Measurements from ENCODE around the gene EFNA2. TPM values are rescaled to one million over a fixed set of nuclear protein-coding genes. Genes with fewer than 3 reads are reported as not detected.

Gene EFNA2
- total RNA-seq, 2 donors from 2014 or later = not detected

DNA sequence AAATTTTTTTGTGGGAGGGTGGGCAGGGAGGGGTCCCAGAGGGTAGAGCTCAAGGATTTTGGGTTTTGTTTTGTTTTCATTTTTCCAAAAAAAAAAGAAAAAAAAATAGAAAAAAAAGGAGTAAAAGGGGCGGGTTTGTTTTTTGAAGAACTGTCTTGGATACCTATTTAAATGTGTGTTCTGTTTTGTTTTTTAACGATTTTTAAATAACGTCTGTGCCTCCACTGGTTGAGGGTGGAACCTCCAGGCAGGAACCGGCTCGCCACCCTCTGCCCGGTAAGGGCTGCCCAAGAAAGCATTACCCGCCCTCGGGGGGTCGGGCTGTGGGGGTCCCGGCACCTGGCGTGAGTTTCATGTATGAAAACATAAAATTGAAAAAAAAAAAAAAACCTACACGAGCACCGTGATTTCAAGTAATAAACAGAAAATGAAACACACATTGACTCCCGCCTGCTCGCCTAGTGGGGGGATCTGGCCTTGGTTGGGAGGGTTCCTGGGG is 26.9 kb upstream of the EFNA2 start:
- intact Hi-C loops (cut with DNase I) = no loop called here
- DNase-seq (ENCODE audit: low spot score) = no peak

DNA sequence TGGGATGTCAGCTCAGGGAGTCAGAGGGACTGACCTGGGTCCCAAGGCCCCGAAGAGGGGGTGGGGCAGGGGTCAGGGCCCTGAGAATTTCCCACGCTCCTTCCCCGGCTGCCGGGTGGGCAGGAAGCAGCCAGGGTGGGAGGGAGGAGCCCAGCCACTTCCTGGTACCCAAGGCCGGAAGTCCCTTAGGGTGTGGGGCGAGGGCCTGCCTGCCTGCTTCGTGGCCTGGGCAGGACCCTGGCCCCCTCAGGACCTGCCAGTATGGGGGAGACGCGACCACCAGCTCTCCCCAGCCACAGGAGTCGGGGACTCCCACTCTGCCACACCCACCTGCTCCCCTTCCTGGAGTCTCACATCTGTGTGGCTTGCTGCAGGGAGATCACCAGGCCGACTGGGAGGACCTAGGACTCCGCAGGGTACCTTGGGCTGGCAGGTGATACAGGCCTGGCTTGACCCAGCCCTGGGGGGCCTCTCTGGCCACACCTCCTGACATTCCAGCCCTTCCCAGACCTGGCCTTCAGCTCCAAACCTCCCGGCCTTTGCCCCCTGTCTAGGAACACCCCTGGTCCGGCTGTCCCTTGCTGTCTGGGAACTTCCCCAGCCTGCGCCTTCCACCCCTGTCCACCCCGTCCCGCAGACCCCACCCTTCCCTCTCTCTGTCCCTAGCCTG is 26.3 kb upstream of the EFNA2 start:
- peak; percentile 95 for DNase-seq (ENCODE audit: low spot score)
- intact Hi-C loops (cut with DNase I) = no loop called here

DNA sequence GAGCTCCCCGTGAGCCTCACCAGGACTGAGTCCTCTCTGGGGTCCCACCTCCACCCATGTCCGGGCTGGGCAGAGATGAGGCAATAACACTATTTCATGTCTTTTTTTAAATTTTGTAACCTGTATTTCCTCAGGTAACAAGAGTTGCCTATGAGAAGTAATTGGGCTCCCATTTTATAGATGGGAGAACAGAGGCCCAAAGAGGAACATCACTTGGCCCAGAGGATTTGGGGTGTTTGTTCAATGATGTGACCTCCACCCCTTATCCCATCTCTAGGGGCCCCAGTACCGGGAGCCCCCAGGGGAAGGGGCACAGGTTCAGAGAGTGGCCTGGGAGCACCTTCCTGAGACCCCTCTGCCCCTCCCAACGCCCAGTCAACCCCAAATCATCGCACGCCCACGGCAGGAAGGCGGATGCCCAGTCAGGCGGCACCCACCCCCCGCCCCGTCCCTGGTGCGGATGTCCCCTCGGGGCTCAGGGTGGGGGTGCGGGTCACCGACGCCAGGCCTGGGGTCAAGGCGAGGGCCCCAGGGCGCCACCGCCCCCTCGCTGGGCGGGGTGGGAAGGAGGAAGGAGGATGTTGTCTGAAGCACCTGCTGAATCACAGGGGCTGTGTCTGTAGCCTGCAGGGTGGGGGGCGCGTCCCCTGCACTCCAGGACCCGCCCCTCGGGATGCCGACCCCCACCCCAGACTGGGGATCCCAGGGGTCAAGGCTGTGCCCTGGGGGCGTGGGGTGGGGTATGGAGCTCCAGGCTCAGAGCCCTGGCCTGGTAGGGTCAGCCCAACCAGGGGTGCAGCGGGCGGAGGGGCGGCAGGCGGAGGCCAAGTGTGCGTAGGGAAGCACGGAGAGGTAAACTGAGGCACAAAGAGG is 25.6 kb upstream of the EFNA2 start:
- intact Hi-C loops (cut with DNase I) = no loop called here
- no peak for DNase-seq (ENCODE audit: low spot score)

DNA sequence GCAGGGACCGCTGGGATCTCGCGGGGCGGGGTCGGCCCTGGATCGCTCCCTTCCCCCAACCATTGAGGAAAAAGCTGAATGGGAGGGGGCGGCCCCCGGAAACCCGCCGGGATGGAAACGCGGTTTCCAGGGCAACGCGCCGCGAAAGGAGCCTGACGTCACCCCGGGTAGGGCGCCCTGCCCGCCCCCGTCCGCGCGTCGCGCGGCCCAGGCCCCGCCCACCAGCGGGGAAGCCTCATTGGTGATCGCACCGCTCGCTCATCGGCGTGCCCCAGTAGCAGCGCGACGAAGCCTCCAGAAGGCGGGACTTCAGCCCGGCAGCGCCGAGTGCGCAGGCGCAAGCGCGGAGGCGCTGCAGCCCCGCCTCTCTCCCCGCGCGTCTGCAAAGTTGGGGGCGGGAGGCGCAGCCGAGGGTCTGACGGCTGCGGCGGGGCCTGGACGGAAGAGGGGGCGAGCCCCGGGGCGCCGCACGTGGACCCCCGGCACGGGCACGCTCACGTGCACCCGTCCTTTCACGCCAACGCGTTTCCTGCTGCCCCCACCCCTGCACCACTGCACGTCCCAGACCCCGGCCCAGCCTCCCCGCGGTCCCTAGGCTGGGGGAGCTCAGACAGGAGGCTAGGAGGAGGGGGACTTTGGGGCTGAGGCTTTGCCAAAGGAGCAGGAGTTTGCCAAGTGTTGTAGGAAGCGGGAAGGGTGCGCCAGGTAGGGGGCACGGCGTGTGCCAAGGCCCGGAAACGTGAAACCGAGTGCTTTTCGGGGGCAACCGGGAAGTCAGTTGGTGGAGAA is 24.7 kb upstream of the EFNA2 start:
- DNase-seq (ENCODE audit: low spot score) = peak; percentile 99
- intact Hi-C loops (cut with DNase I) = no loop called here

DNA sequence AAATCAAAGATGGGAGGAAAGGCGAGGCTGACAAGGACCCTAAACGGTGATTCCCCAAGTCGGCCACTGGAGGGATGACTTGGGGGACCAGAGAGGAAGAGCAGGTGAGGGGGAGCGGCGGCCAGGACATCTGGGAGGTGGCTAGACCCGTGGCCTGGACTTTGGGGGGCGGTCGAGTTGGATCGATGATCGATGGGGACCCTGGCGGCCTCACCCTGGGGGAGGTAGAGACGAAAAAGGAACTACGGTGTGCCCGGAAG is 24.2 kb upstream of the EFNA2 start:
- no peak for DNase-seq (ENCODE audit: low spot score)
- intact Hi-C loops (cut with DNase I) = no loop called here

DNA sequence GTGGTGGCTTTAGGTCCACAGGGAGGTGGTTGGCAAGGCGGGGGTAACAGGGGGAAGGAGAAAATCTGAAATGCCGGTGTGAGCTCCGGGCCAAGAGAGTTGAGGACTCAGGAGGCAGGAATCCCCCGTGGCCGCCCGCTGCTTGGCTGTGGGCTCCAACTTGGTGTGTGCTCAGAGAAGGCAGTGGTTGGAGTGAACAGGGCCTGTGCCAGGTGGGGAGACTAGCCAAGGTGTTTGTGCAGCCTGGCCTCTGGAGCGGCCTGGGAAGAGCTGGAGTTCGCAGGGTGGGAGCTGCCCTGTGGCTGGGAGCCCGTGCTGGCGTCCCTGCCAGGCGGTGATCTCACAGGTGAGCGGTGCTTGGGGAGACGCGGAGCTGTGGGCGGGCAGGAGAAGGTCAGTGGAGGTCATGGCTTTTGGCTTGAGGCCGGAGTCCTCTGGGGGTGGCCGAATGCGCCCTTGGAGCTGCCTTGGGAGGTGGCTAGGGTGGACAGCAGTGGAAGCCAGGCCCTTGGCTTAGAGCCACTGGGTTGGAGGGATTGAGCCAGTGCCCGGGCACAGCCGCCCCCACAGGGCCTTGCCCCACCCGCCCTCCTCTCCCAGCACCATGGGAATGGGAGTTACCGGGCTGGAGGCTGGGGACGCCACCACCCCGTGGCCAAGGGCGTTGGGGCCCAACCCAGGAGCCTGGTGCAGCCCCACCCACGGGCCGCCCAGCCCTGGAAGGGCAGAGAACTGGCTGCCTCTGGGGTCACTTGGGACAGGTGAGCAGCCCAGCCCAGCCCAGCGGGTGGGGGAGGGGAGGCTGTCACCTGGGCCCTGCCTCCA is 23.7 kb upstream of the EFNA2 start:
- no peak for DNase-seq (ENCODE audit: low spot score)
- intact Hi-C loops (cut with DNase I) = no loop called here

DNA sequence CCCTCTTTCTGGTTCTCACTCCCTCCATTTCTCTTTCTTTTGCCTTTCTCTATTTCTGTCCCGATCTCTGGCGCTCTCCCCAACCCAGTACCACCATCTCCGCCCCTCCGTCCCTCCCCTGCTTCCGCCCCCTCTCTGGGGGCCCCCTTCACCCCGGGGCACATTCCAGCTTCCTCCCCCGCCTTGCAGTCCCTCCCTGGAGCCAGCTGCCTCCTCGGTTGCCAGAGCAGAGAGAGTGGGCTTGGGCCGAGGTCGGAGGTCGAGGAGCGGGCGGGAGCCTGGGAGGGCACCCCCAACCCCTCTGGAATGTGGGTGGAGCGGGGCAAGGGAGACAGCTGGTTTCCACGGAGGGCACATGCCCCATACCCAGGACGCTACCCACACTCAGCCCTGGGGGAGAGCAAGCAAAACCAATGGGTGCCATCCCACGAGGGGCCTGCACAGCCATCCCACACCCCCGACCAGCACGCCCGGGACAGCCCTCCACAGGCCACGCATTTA is 23.0 kb upstream of the EFNA2 start:
- intact Hi-C loops (cut with DNase I) = no loop called here
- no peak for DNase-seq (ENCODE audit: low spot score)

DNA sequence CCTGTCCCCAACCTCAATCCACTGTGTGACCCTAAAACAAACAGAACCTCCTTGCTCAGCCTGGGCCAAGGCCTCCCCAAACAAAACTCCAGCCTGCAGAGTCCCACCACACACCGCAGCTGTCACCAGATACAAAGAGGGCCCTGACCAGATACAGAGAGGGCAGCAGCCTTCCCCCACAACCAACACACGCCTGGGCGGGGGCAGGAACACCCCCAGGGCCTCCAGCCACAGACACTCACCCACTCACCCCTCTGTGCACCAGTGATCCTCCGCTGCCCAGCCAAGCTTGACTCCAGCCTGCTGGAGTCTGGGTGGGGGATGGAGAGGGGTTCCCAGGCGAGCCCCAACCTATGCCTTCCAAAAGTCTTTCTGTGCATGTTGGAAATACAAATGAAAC is 22.5 kb upstream of the EFNA2 start:
- intact Hi-C loops (cut with DNase I) = no loop called here
- no peak for DNase-seq (ENCODE audit: low spot score)

DNA sequence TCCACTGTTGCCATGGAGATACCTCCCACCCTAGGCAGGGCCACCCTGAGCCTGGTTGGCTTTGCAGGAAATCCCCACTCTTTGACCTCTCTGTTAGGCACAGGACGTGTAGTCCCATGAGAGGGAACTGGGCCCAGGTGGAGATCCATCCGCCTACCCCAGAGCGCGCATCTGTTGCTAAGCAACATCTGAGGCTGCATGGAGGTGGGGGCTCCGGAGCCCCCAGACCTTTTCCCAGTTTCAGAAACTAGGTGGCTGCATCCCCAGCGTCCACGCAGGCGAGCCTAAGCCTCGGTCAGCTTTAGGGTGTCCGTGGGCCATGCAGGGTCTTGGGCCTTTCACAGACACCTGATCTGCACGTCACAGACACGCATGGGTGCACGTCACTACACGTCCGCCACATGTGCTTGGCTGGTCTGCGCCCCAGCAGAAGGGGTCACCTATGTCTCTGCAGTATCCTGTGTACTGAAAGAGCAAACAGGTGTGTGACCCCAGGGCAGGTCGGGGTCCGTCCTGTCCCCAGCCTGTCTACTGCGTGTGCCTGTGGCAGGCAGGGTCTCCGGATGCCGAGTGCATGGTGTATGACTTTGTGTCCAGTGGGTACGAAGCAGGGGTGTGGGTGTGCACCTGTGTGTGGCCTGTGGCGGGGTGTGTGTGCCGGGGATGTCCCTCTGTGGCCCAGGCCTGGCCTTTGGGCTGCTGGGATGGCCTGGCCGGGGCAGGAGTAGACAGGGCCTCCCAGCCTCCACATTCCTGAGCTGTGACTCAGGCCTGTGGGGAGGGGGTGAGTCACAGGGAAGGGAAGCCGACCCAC is 20.7 kb upstream of the EFNA2 start:
- DNase-seq (ENCODE audit: low spot score) = peak; percentile 93
- intact Hi-C loops (cut with DNase I) = no loop called here

DNA sequence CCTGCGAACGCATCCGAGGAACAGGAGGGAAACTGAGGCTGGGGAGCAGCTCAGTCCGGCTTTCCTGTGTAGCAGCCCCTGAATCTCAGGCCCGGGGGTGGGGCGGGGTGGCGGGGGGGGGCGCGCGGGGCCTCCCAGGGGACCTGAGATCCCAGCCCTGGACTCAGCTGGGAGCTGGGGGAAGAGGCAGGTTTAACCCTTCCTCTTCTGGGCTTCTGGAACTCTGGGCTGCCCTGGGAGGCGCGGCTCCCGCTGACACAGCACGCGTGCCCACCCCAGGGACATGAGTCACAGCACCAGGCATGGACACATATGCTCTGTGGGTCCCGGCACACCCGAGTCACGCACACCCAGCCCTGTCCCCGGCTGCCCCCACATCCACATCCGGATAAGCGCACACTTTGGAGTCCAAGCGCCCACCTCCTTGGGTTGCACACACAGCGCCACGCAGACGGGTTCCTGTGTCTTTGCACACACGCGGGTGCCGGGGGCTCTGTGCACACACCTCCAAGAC is 20.0 kb upstream of the EFNA2 start:
- intact Hi-C loops (cut with DNase I) = loop anchor here in 1 of 2 donors (2.0 kb wide), 1 partner anchor 21 kb away; no protein-coding TSS in a partner anchor

DNA sequence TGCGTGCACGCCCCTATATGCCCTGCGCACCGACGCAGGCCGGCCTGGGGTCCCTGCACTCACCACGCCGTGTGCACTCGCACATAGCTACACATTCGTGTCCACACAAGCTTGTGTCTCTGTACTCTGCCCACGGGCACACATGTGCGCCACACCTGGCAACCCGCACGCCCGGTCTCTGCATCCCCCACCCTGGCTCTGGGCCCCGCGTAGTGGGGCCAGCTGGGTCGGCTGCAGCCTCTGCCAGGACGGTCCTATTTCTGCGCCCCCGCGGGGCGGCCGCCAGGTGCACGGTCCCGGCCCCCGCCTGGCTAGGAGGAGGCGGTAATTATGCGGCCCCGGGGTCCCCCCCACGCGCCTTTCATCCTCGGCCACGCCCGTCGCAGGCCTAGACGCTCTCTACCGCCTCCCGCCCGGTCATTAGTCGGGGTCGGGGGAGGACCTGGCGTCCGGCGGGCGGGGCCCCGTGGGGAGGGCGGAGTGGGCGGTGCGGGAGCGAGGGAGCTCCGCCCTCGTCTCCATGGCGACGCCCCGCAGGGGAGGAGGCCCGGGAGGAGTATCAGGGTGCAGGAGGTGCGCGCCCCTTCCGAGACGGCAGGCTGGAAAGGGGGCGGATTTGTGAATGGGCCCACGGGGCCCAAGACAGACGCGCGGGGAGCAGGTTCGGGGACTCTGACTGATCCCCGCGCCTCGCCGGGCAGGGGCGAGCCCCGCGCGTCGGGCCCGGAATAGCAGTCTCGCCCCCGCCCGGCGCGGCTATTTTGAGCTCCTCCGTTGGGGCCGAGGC is 19.4 kb upstream of the EFNA2 start:
- peak; percentile 97 for DNase-seq (ENCODE audit: low spot score)
- intact Hi-C loops (cut with DNase I) = loop anchor here in 1 of 2 donors (2.0 kb wide), 1 partner anchor 22 kb away; no protein-coding TSS in a partner anchor

More for the DNA sequence above, 20.0 kb upstream of the EFNA2 start:
- peak; percentile 95 for DNase-seq (ENCODE audit: low spot score)

DNA sequence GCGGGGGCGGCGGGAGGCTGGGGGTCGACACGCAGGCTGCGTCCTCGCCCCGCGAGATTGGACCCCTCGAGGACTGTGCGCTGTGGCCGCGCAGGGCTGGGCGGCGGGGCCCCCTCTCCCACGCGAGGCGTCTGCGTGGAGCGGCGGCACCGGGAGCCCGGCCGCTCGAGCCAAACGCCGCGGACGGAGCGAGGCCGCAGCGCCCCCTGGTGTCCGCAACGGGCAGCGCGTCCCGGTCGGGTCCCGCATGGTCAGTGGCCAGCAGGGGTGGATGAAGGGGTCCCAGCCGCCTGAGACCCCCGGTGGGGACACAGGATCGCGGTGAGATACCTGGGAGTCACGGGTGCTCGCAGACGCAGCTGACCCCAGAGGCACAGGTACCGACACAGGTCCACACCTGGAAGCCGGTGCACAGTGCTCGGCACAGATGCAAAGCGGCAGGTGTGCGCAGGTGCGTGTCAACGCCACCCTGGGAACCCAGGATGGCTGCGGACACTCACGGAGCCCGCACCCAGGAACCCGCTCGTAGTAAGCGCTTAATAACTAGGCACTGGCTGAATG is 18.7 kb upstream of the EFNA2 start:
- peak; percentile 95 for DNase-seq (ENCODE audit: low spot score)

DNA sequence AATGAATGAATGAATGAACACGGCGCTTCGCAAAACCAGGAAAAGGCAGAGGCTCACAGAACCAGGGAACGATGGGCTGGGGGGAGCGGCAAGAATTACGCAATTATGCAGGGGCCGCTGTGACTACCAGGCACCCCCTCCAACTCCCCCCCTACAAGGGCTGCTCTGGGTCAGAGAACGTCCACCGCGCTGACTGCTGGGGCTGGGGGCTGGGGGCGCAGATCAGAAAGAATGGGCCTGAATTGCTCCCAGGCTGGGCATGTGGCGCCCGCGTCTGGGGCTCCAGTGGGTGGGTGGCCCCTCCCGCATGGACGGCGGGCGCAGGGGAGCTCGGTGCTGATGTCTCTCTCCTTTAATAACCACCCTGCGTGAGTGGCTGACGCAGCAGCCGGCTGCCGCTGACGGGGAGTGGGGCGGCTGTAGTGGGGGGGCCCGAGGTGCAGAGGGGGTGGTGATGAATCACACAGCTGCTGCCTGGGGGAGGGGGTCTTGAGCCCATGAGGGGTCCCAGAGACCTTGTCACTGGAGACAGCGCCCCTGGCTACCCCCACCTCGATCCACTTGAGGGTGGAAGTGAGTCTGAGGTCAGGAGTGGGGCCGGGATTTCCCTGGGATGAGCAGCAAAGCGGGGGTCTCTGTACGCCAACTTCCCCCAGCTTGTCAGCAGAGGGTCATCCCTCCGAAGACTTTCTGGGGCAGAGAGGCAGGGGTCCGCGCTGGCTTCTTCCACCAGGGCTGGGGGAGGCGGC is 18.0 kb upstream of the EFNA2 start:
- peak; percentile 85 for DNase-seq (ENCODE audit: low spot score)
- intact Hi-C loops (cut with DNase I) = loop anchor here (1.0 to 2.0 kb wide), 2 partner anchors 23 kb away; no protein-coding TSS in a partner anchor

More for the DNA sequence above, 18.7 kb upstream of the EFNA2 start:
- intact Hi-C loops (cut with DNase I) = loop anchor here (1.0 to 2.0 kb wide), 2 partner anchors 22 to 23 kb away; no protein-coding TSS in a partner anchor

DNA sequence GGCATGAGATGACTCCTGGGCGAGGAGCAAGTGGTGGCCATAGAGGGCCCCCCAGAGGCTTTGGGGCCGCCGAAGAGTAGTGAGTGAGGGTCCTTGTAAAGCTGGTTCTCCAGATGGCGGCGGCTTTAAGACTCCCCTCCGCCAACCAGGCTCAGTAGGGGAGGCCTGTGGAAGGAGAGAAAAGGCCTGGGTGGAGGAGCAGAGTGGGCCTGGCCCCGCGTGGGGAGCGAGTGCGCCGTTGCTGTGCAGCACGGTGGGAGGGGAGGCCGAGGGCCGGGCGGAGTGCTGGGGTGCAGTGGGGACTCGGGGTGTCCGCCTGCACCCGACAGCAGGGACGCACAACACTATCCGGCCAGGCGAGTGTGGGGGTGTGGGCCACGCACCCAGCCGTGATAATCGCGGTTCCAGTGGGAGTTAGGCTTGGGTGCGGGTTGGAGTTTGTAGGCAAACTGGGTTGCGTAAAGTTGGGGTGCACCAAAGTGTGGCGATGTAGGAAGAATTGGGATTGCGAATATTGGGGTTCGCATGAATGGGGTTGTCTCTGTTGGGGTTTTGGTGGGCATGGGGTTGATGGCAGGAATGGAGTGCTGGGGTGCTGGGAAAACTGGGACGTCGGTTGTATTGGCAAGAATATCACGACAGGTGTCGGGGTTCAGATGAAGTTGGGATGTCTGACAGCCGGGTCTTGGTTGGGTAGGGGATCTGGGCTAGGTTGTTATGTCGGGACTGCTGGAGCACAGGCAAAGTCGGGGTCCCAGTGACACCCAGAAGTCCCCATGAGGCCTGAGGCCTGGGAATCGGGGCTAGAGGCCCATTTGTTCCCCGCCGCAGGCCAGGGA is 17.2 kb upstream of the EFNA2 start:
- peak; percentile 85 for DNase-seq (ENCODE audit: low spot score)
- intact Hi-C loops (cut with DNase I) = no loop called here

DNA sequence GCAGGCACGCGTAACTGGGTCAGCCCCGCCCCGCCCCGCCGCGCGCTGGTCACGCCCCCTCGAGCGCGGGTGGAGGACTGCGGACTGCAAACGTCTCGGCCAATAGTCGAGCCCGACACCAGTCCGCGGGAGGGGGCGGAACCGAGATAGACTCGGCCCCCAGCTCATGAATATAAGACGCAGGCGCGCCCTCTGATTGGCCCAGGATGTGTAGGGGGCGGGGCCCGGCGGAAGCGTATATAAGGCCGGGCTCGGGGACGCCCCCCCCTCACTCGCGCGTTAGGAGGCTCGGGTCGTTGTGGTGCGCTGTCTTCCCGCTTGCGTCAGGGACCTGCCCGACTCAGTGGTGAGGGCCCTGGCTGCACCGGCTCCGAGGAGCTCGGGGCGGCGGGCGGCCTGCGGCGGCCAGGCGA is 16.6 kb upstream of the EFNA2 start, which contains the start of gene CIRBP:
CIRBP (plus strand) TSS at position 268 of the 413 bp plus-strand sequence. CDS start 1,602 bp downstream, outside the sequence.
- DNase-seq (ENCODE audit: low spot score) = peak; percentile 100
- intact Hi-C loops (cut with DNase I) = no loop called here
